Astrocyte (in vitro differentiated cells and primary cell): Measurements from ENCODE around the gene RAPGEF3.

Experiments
- EZH2 ChIP-seq: IDR thresholded peaks from 2 replicates; pipeline ENCODE4 v1.6.1; 2012; ENCODE audit warnings: mild to moderate bottlenecking, low read length, inconsistent platforms; ENCODE audit not compliant: insufficient read depth
- TF ChIP-seq, protein P1 (sequence below): IDR thresholded peaks from 2 replicates; pipeline ENCODE4 v1.5.1; 2011; ENCODE audit warnings: low read depth, mild to moderate bottlenecking, inconsistent platforms, low read length, moderate library complexity; ENCODE audit not compliant: insufficient read depth

DNA sequence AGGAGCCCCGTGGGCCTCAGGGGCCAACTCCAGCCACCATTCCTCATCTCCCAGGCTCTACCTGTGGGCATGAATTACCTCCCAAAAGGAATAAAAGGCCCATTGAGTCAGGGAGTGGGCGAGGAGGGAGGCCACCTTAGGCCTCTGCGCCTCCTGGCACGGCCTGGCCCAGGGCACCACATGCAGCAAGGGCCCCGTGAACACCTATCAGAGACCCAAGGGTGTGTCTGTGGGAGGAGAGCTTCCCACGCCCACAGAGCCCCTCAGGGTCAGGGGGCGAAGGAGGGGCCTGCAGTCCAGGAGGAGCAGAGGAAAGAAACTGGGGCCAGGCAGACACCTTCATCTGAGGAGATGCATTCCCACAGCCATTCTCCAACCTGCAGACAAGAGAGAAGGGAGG is 12.2 kb downstream of the RAPGEF3 start:
- TF ChIP-seq, protein P1, sequence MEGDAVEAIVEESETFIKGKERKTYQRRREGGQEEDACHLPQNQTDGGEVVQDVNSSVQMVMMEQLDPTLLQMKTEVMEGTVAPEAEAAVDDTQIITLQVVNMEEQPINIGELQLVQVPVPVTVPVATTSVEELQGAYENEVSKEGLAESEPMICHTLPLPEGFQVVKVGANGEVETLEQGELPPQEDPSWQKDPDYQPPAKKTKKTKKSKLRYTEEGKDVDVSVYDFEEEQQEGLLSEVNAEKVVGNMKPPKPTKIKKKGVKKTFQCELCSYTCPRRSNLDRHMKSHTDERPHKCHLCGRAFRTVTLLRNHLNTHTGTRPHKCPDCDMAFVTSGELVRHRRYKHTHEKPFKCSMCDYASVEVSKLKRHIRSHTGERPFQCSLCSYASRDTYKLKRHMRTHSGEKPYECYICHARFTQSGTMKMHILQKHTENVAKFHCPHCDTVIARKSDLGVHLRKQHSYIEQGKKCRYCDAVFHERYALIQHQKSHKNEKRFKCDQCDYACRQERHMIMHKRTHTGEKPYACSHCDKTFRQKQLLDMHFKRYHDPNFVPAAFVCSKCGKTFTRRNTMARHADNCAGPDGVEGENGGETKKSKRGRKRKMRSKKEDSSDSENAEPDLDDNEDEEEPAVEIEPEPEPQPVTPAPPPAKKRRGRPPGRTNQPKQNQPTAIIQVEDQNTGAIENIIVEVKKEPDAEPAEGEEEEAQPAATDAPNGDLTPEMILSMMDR: no peak
- no peak for TF ChIP-seq EZH2
